GM18520 (cell line): ENCODE results near the gene BPIFB2.
"Not testable (repeated sequence)": the region's sequence is repeated elsewhere in the genome, so short reads cannot be mapped to it uniquely, and the experiment has no call there.

Experiments used
- ATAC-seq: cut with Tn5 transposase; IDR thresholded peaks from one replicate; pipeline ENCODE4 v1.9.1; 2021; ENCODE audit not compliant: unreplicated experiment

Gene BPIFB2

GRCh38 chr20:32970115-32970972, 37.2 kb upstream of the BPIFB2 start:
- no peak for ATAC-seq

- no peak for ATAC-seq
These were observed 36.6 kb upstream of the BPIFB2 start for GRCh38 chr20:32970973-32971300.

GRCh38 chr20:32971703-32972161, 35.8 kb upstream of the BPIFB2 start:
- ATAC-seq, result no peak

DNA sequence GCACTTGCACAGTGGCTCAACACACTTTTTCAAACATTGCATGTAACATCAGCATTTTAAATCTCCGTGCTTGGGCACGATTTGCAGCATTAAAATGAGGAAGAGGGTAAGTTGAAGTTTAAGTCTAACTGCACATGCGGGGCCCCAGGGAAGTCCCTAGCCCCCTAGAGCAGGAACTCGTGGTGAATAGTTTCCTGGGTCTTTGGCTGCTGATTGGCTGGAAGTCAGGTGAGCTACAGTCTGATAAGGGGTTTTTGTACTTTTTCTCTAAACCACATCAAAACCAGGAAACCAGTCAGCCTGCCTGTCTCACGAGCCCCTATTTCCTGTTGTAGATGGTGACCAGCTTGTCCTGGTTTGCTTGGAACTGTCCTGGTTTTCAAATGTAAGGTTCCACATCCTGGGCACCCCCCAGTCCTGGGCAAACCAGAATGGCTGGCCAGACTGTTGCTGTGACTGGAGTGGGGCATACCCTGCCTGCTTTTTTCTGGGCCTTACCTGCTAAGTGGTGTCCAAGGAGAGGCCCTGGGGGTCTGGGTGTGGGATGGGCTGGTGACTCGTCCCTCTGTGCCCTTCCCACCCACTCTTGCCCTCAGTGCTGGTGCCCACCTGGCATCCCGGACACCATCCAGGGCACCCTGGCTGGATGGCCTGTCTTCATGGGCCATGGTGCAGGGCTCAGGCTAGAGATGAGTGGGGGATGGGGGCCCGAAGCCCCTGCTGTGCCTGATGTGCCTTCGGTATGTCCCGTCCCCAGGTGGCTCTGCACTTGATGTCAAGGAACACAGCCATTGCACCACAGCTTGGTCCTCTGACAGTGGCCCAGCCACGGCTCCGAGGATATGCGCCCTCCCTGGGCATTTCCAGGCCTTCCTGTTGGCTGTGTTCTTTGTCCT, 35.1 kb upstream of the BPIFB2 start:
- ATAC-seq, result no peak

GRCh38 chr20:32973077-32973717, 34.3 kb upstream of the BPIFB2 start:
- ATAC-seq, result no peak

GRCh38 chr20:32974204-32975064, 33.1 kb upstream of the BPIFB2 start:
- not testable (repeated sequence) for ATAC-seq

DNA sequence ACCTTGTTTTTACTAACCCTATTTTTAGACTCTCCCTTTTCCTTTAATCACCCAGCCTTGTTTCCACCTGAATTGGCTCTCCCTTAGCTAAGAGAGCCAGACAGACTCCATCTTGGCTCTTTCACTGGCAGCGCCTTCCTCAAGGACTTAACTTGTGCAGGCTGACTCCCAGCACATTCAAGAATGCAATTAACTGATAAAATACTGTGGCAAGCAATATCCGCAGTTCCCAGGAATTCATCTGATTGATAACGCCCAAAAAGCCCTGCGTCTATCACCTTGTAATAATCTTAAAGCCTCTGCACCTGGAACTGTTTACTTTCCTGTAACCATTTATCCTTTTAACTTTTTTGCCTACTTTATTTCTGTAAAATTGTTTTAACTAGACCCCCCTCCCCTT, 32.4 kb upstream of the BPIFB2 start:
- ATAC-seq, result not testable (repeated sequence)

- no peak for ATAC-seq
These were observed 31.5 kb upstream of the BPIFB2 start for GRCh38 chr20:32975698-32976674.

GRCh38 chr20:32976746-32977145, 30.8 kb upstream of the BPIFB2 start:
- ATAC-seq, result no peak

DNA sequence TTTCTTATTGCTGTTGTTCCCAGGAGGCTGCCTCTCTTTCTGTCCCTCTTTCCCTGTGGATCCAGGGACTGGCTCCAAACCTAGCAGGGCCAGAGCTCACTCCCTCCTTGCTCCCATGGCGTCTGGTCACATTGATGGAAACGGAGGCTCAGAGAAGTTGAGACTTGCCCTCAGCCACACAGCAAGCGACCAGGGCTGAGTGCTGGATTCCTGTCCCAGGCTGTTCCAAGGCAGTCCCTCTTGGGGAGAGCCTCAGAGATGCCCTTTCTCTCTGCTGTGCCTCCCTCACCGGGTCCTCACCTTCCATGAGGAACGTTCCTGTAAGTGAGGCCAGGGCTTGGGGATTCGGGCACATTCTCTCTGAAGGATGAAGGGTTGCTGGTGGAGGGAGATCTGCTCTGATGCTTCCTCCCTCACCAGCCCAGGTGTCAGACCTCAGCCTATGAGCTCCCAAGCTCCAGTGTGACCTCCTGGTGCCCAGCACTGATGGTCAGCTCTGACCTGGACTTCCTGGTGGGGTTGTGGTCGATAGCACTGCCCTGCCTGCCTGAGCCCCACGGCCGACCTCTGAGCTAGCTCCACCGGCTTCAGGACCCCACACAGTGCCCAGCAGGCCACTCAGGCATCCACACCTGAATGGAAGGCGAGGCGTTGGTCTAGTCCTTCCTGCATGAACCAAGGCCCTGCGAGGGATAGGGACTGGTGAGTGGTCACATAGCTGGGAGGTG, 30.1 kb upstream of the BPIFB2 start:
- no peak for ATAC-seq

GRCh38 chr20:32978009-32978335, 29.5 kb upstream of the BPIFB2 start:
- no peak for ATAC-seq

DNA sequence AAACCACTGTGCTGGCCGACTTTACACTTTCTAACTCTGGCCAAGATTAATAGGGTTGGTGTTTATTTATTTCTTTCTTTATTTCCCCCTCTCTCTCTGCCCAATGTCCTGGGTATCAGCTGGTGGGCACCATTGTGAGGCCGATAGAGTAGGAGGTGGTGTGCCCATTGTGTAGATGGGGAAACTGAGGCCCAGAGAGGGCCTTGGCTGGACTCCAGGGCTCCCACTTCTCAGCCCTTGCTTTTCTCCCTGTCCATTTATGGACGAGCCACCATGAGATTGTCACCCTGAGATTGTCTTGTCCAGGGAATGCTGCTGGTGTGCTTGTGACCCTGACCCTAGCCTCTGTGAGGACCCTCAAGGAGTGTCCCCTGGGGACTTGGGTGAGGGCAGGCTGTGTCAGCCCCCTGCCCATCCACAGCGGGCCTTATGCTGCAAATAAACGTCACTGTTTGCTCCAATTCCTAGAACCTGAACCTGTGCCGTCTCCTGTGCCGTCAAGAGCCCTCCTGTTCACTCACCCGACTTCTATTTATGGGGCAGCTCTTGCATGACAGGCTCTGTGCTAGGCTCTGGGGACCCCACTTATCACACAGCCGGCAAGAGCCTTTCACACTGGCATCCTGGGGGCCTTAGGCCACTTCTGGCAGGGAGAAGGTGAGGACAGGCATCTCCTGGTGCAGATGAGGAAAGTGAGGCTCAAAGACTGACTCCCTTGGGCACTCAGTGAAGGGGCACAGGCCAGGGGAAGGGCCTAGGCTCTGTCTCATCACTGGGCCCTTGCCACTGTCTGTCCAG, 28.1 kb upstream of the BPIFB2 start:
- no peak for ATAC-seq

GRCh38 chr20:32980131-32980941, 27.2 kb upstream of the BPIFB2 start:
- no peak for ATAC-seq

- no peak for ATAC-seq
These were observed 26.5 kb upstream of the BPIFB2 start for GRCh38 chr20:32980990-32981389.

DNA sequence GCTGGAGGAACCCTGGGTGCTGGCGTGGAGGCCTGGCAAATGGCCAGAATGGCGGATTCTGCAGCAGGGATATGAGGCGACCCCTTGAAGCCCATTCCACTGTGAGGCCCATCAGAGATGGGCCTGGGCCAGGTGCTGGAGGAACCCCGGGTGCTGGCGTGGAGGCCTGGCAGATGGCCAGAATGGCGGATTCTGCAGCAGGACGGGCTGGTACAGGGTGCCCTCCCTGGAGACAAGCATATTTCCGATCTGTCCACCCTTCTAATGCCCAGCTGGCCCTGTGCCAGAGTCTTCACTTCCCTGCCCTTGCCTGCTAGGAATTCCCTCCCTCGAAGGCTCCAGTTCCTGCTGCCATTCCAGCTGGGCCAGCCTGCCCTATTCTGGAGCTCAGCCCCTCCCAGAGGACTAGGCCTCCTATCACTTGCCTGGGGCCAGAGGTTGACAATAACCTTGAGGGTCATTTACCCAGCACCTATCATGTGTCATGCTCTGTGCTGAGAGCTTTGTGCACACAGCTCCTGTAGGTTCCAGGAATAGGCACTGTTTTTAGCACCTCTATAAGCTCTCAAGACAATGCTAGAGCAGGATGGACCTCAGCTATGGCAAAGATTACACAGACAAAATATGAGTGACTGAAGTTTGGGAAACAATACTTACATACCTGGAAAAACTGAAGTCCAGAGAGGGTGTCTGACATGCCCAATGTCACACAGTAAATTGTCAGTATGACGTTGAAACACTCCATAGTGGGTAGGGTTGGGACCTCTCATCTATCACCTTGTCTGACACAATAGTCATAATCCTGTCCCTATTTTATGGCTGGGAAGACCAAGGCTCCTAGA, 24.7 kb upstream of the BPIFB2 start:
- ATAC-seq, result no peak

DNA sequence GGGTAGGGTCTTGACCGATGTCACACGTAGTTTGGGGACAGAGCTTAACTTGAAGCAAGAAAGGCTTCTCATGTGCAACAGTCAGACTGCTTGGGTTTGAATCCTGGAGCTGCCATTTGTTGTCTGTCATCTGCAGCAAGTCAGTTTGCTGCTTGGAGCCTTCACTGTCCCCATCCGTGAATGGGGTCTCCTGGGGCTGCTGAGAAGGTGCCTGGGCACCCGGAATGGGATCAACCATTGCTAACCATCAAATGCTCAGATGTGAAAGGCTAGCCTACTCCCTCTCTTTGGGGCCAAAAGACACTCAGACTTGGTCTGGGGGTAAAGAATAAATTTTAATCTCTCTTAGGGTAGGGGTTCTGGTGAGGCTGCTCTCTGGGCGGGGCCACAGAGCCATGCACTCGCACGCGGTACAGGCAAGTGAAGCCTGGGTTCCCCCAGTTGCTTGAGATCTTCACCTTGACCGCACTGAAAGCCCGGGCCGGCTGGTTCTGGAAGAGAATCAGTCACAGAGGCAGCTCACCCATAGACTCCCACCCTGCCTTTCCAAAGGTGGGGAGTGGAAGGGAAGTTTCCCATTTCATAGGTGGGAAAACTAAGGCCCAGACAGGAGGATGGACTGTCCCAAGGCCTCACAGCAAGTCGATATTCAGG, 23.9 kb upstream of the BPIFB2 start:
- ATAC-seq, result no peak
